Activated CD4-positive, alpha-beta T cell treated with anti-CD3 and anti-CD28 coated beads, Interleukin-2, amount 50 U/mL, for 48 hours (primary cell): ENCODE data around the gene TRABD.

Source experiments
- DNase-seq, 2 experiments: peaks; one replicate each; pipeline ENCODE4 v3.0.0-alpha.2; 2020

TRABD gene

GRCh38 chr22:50205781-50206569, 20.3 kb downstream of the TRABD start:
- no peak for DNase-seq

- no peak for DNase-seq
Measured at GRCh38 chr22:50206599-50206998, 20.9 kb downstream of the TRABD start.

GRCh38 chr22:50207383-50208140, 21.8 kb downstream of the TRABD start:
- DNase-seq: no peak

GRCh38 chr22:50208430-50208938, 22.8 kb downstream of the TRABD start:
- DNase-seq: no peak

- no peak for DNase-seq
Measured at GRCh38 chr22:50208939-50209892, 23.5 kb downstream of the TRABD start.

GRCh38 chr22:50209893-50210292, 24.2 kb downstream of the TRABD start:
- DNase-seq: peak; percentile 71 to 76

GRCh38 chr22:50210378-50211139, 24.8 kb downstream of the TRABD start:
- DNase-seq: no peak

GRCh38 chr22:50211147-50211546, 25.4 kb downstream of the TRABD start:
- no peak for DNase-seq

GRCh38 chr22:50213263-50213662, 27.6 kb downstream of the TRABD start:
- no peak for DNase-seq

- no peak for DNase-seq
Measured at GRCh38 chr22:50215297-50216054, 29.8 kb downstream of the TRABD start.

- no peak for DNase-seq
Measured at GRCh38 chr22:50216055-50216683, 30.5 kb downstream of the TRABD start.

- DNase-seq: no peak
Measured at GRCh38 chr22:50216684-50217520, 31.2 kb downstream of the TRABD start.

GRCh38 chr22:50217543-50218152, 31.9 kb downstream of the TRABD start:
- DNase-seq: no peak

GRCh38 chr22:50218153-50218995, 32.7 kb downstream of the TRABD start:
- DNase-seq: no peak

- DNase-seq: no peak
Measured at GRCh38 chr22:50218996-50219727, 33.4 kb downstream of the TRABD start.

- DNase-seq: no peak
Measured at GRCh38 chr22:50219800-50220602, 34.3 kb downstream of the TRABD start.
